ENCODE results near the gene ASB9. TPM values are rescaled to one million over a fixed set of nuclear protein-coding genes. Genes with fewer than 3 reads are reported as not detected.

ASB9 gene
- polyA plus RNA-seq, 1 donor from 2014 or later: not detected

GRCh38 chrX:15217161-15217560 lies 52.7 kb downstream of the ASB9 start:
- no peaks in the 10 kb centered on the region for H3K9me3 ChIP-seq (ENCODE audit: low read length)
- H3K4me2 ChIP-seq (ENCODE audit: low read length): no peak overlapping the region
- no peak overlapping the region for H3K9ac ChIP-seq (ENCODE audit: low read length)
- H3F3A ChIP-seq (ENCODE audit: insufficient read depth, low read length, poor library complexity, severe bottlenecking): no peaks in the 10 kb centered on the region
- no peaks in the 10 kb centered on the region for H3K27me3 ChIP-seq (ENCODE audit: insufficient read depth, low read depth, low read length)
- no peak overlapping the region for H3K27ac ChIP-seq (ENCODE audit: low read length)
- no peak overlapping the region for H2AFZ ChIP-seq (ENCODE audit: low read depth, low read length)
- no peaks in the 10 kb centered on the region for H3K9me2 ChIP-seq (ENCODE audit: insufficient read depth, low read length)
- H3K4me3 ChIP-seq (ENCODE audit: low read length): no peak overlapping the region
- no peak for TF ChIP-seq EZH2 (IDR thresholded peaks at IDR 0.05; ENCODE audit: borderline replicate concordance, insufficient read depth, low read length, poor library complexity, severe bottlenecking)
- no peak for TF ChIP-seq MXI1 (conservative IDR thresholded peaks at IDR 0.05; ENCODE audit: poor library complexity, severe bottlenecking)
- TF ChIP-seq EP300 (conservative IDR thresholded peaks at IDR 0.05; ENCODE audit: poor library complexity, severe bottlenecking): no peak
- no peak for TF ChIP-seq RAD21 (conservative IDR thresholded peaks at IDR 0.05)
- no peak for TF ChIP-seq TAF1 (IDR thresholded peaks at IDR 0.05; ENCODE audit: low read depth)
- TF ChIP-seq POLR2AphosphoS5 (IDR thresholded peaks at IDR 0.05): no peak
- no peak for TF ChIP-seq CTCF (IDR thresholded peaks at IDR 0.05; ENCODE audit: poor library complexity, severe bottlenecking)
- no peak for TF ChIP-seq SMC3 (conservative IDR thresholded peaks at IDR 0.05; ENCODE audit: poor library complexity)
- no peak for TF ChIP-seq REST (IDR thresholded peaks at IDR 0.05; ENCODE audit: borderline replicate concordance)
- H3K36me3 ChIP-seq (ENCODE audit: insufficient read depth, low read length): no peaks in the 10 kb centered on the region
- no peaks in the 10 kb centered on the region for H3K79me2 ChIP-seq (replicated peaks; ENCODE audit: insufficient read depth, low read length)
- no peaks in the 10 kb centered on the region for H4K20me1 ChIP-seq (ENCODE audit: insufficient read depth)

- no peak overlapping the region for H3K4me3 ChIP-seq (ENCODE audit: low read length)
- H3F3A ChIP-seq (ENCODE audit: insufficient read depth, low read length, poor library complexity, severe bottlenecking): no peaks in the 10 kb centered on the region
- no peaks in the 10 kb centered on the region for H4K20me1 ChIP-seq (ENCODE audit: insufficient read depth)
- no peak overlapping the region for H2AFZ ChIP-seq (ENCODE audit: low read depth, low read length)
- no peaks in the 10 kb centered on the region for H3K36me3 ChIP-seq (ENCODE audit: insufficient read depth, low read length)
- no peak overlapping the region for H3K4me2 ChIP-seq (ENCODE audit: low read length)
- H3K27ac ChIP-seq (ENCODE audit: low read length): no peak overlapping the region
- no peaks in the 10 kb centered on the region for H3K79me2 ChIP-seq (replicated peaks; ENCODE audit: insufficient read depth, low read length)
- H3K9me3 ChIP-seq (ENCODE audit: low read length): no peaks in the 10 kb centered on the region
- H3K27me3 ChIP-seq (ENCODE audit: insufficient read depth, low read depth, low read length): no peaks in the 10 kb centered on the region
- no peaks in the 10 kb centered on the region for H3K9me2 ChIP-seq (ENCODE audit: insufficient read depth, low read length)
- no peak overlapping the region for H3K9ac ChIP-seq (ENCODE audit: low read length)
- TF ChIP-seq EP300 (conservative IDR thresholded peaks at IDR 0.05; ENCODE audit: poor library complexity, severe bottlenecking): no peak
- TF ChIP-seq POLR2AphosphoS5 (IDR thresholded peaks at IDR 0.05): no peak
- no peak for TF ChIP-seq REST (IDR thresholded peaks at IDR 0.05; ENCODE audit: borderline replicate concordance)
- TF ChIP-seq MXI1 (conservative IDR thresholded peaks at IDR 0.05; ENCODE audit: poor library complexity, severe bottlenecking): no peak
- TF ChIP-seq EZH2 (IDR thresholded peaks at IDR 0.05; ENCODE audit: borderline replicate concordance, insufficient read depth, low read length, poor library complexity, severe bottlenecking): no peak
- TF ChIP-seq TAF1 (IDR thresholded peaks at IDR 0.05; ENCODE audit: low read depth): no peak
- TF ChIP-seq RAD21 (conservative IDR thresholded peaks at IDR 0.05): no peak
- no peak for TF ChIP-seq SMC3 (conservative IDR thresholded peaks at IDR 0.05; ENCODE audit: poor library complexity)
- no peak for TF ChIP-seq CTCF (IDR thresholded peaks at IDR 0.05; ENCODE audit: poor library complexity, severe bottlenecking)
These were observed 53.6 kb downstream of the ASB9 start for GRCh38 chrX:15216280-15216679.

Data from neural cell (in vitro differentiated cells).